RWPE1 (cell line): ENCODE data around the gene IL31.

Source experiments
- CTCF ChIA-PET: fragments of 350-600 bp; sonication (Branson Sonifier 250); formaldehyde crosslinking; extraction: SDS; loops from one replicate; lab custom pipeline; 2021; lab: Yijun Ruan, JAX
- POLR2A ChIA-PET: fragments of 400-600 bp; formaldehyde crosslinking; extraction: SDS; loops from one replicate; lab custom pipeline; 2020; ENCODE audit warnings: antibody characterized with exemption; ENCODE audit not compliant: low non-redundant PET; lab: Yijun Ruan, JAX
- DNase-seq: peaks from one replicate; pipeline ENCODE4 v3.0.0; 2012; ENCODE audit warnings: low spot score
- H3K27ac ChIP-seq: fragments of 450-650 bp; 2 replicates; pipeline ENCODE4 v1.5.1; 2017
- CTCF ChIP-seq: fragments of 450-650 bp; conservative IDR thresholded peaks from 2 replicates; pipeline ENCODE4 v1.5.1; 2017; ENCODE audit warnings: low read depth, mild to moderate bottlenecking

IL31 gene

GRCh38 chr12:122147514-122148290, 26.3 kb downstream of the IL31 start:
- TF ChIP-seq CTCF = no peak
- DNase-seq = no peak
- ChIA-PET POLR2A (no interaction called here), CTCF (interaction anchor here (0.7 to 1.4 kb wide), 2 partner anchors 25 to 43 kb away, joined by 4 read pairs; no protein-coding TSS in a partner anchor)
- no peak overlapping the region for H3K27ac ChIP-seq

- POLR2A ChIA-PET = no interaction called here
- DNase-seq = no peak
- no peak overlapping the region for H3K27ac ChIP-seq
- CTCF ChIA-PET = interaction anchor here (0.5 kb wide), 1 partner anchor 303 kb away, joined by 3 read pairs; no protein-coding TSS in a partner anchor
- TF ChIP-seq CTCF = no peak
Measured at GRCh38 chr12:122145505-122146330, 28.3 kb downstream of the IL31 start.

GRCh38 chr12:122144885-122145284, 29.1 kb downstream of the IL31 start:
- DNase-seq = no peak
- ChIA-PET POLR2A (no interaction called here), CTCF (no interaction called here)
- TF ChIP-seq CTCF = no peak
- H3K27ac ChIP-seq = no peak overlapping the region

- TF ChIP-seq CTCF = no peak
- DNase-seq = no peak
- POLR2A ChIA-PET = no interaction called here
- peak overlapping the region; percentile 32 for H3K27ac ChIP-seq
- CTCF ChIA-PET = interaction anchor here (1.0 kb wide), 1 partner anchor 349 kb away, joined by 3 read pairs; the partner anchor contains the start of gene RHOF
Measured at GRCh38 chr12:122142857-122143256, 31.2 kb downstream of the IL31 start.

- DNase-seq = no peak
- peak overlapping the region; percentile 32 for H3K27ac ChIP-seq
- ChIA-PET POLR2A (no interaction called here), CTCF (interaction anchor here (1.0 kb wide), 1 partner anchor 348 kb away, joined by 3 read pairs; the partner anchor contains the start of gene RHOF)
- TF ChIP-seq CTCF = no peak
Measured at GRCh38 chr12:122141911-122142725, 31.9 kb downstream of the IL31 start.
